Measurements from ENCODE around the gene WDR27.

WDR27 gene

GRCh38 chr6:169701954-169702839, at the start of gene WDR27, which contains the start of gene C6orf120 (continued):
- TF ChIP-seq ZBTB11 (tag by site-specific recombination; conservative IDR thresholded peaks at IDR 0.05; ENCODE audit: low read depth) (peak; percentile 93), SP3 (tag by site-specific recombination; IDR thresholded peaks at IDR 0.05) (peak; percentile 96), ZNF274 (IDR thresholded peaks at IDR 0.05; ENCODE audit: low read length) (no peak), ZNF274 (tag by site-specific recombination; IDR thresholded peaks at IDR 0.05; ENCODE audit: borderline replicate concordance) (no peak), BCL6B (tag by site-specific recombination; IDR thresholded peaks at IDR 0.05) (no peak), ZNF76 (tag by site-specific recombination; IDR thresholded peaks at IDR 0.05; ENCODE audit: borderline replicate concordance, low read depth) (peak; percentile 28; the same call in 1 of the 2 replicates), ZNF391 (tag by site-specific recombination; IDR thresholded peaks at IDR 0.05; ENCODE audit: borderline replicate concordance, low read depth) (0 out of 2 replicates have a peak, but pooled peaks have one; percentile 32), ZNF433 (tag by site-specific recombination; IDR thresholded peaks at IDR 0.05; ENCODE audit: low read depth) (no peak), GFI1B (tag by site-specific recombination; IDR thresholded peaks at IDR 0.05) (peak; percentile 11; the same call in 1 of the 2 replicates), ZIC2 (tag by site-specific recombination; IDR thresholded peaks at IDR 0.05) (peak; percentile 71), OVOL3 (tag by site-specific recombination; IDR thresholded peaks at IDR 0.05) (no peak)

- POLR2A ChIA-PET: no interaction called here
- CTCF ChIA-PET: no interaction called here
- Histone ChIP-seq H3K4me1 (ENCODE audit: control insufficient read depth, insufficient read depth, low read length) (peaks cover 4% of the 10 kb centered on the region; the same call in 1 of the 2 replicates), H3K27ac (ENCODE audit: extremely low read depth, low read depth, low read length) (no peak overlapping the region), H3K9me3 (ENCODE audit: control insufficient read depth, insufficient read depth, low read depth, low read length) (no peaks in the 10 kb centered on the region), H3K4me3 (ENCODE audit: low read depth, low read length) (no peak overlapping the region), H3K36me3 (ENCODE audit: control insufficient read depth in 2 of 2, insufficient read depth in 1 of 2, low read length in 2 of 2) (peaks cover 0 to 10% of the 10 kb centered on the region in 2 experiments; a peak in 1 of 3 replicates)
- TF ChIP-seq ZNF830 (tag by site-specific recombination; IDR thresholded peaks at IDR 0.05; ENCODE audit: low read depth) (no peak), GLI2 (tag by site-specific recombination; IDR thresholded peaks at IDR 0.05; ENCODE audit: borderline replicate concordance, low read depth) (no peak), ZNF544 (tag by site-specific recombination; IDR thresholded peaks at IDR 0.05) (no peak), ZNF324 (tag by site-specific recombination; IDR thresholded peaks at IDR 0.05) (no peak), AEBP2 (tag by site-specific recombination; IDR thresholded peaks at IDR 0.05; ENCODE audit: borderline replicate concordance) (no peak), PRDM2 (tag by site-specific recombination; IDR thresholded peaks at IDR 0.05; ENCODE audit: borderline replicate concordance) (no peak), ZBTB20 (tag by site-specific recombination; IDR thresholded peaks at IDR 0.05) (no peak), ZNF404 (tag by site-specific recombination; IDR thresholded peaks at IDR 0.05) (no peak)
Measured at GRCh38 chr6:169746556-169746955, 44.7 kb upstream of the WDR27 start.

Measured in HEK293 (cell line).